Transverse colon (tissue), 4 donors: ENCODE results near the gene ZBTB7C. TPM values are rescaled to one million over a fixed set of nuclear protein-coding genes. Genes with fewer than 3 reads are reported as not detected.

Experiments used
- DNase-seq: peaks from one replicate; pipeline ENCODE4 v3.0.0-alpha.2; 2019
- H3K27ac ChIP-seq, 4 donors: fragments of 200-600 bp; sonication (generic); 2 replicates each; pipeline ENCODE4 v1.5.1; 2016 to 2018; ENCODE audit warnings: inconsistent platforms in 4 of 4
- H3K27me3 ChIP-seq: fragments of 200-600 bp; sonication (generic); 2 replicates; pipeline ENCODE4 v1.5.1; 2017; ENCODE audit warnings: inconsistent platforms
- H3K36me3 ChIP-seq, 4 donors: fragments of 200-600 bp; sonication (generic); 2 replicates each; pipeline ENCODE4 v1.5.1; 2017 to 2019; ENCODE audit warnings: inconsistent platforms in 4 of 4
- H3K4me1 ChIP-seq, 4 donors: fragments of 200-600 bp; sonication (generic); 2 replicates each; pipeline ENCODE4 v1.5.1; 2017 to 2020; ENCODE audit warnings: inconsistent platforms in 4 of 4
- H3K4me3 ChIP-seq, 4 donors: fragments of 200-600 bp; sonication (generic); 1 replicate in 1 of 4; 2 replicates in 3 of 4; pipeline versions ENCODE4 v1.5.1 to v1.6.1; 2017 to 2019; ENCODE audit warnings: inconsistent platforms in 4 of 4
- H3K9me3 ChIP-seq, 2 donors: fragments of 200-600 bp; sonication (generic); 2 replicates each; pipeline ENCODE4 v1.5.1; 2017 to 2019; ENCODE audit warnings: inconsistent platforms in 2 of 2
- CTCF ChIP-seq, 5 experiments: fragments of 200-600 bp in 3 of 5; fragments of 450-650 bp in 2 of 5; sonication (generic) in 3 of 5; IDR thresholded peaks; 1 replicate in 2 of 5; 2 replicates in 3 of 5; pipeline ENCODE4 v1.5.1; 2016 to 2017; ENCODE audit warnings: antibody characterized with exemption in 5 of 5, inconsistent platforms in 3 of 5, mild to moderate bottlenecking in 2 of 5, moderate library complexity in 1 of 5
- EP300 ChIP-seq: sonication (generic); formaldehyde crosslinking; IDR thresholded peaks from one replicate; pipeline ENCODE4 v1.6.1; 2017; ENCODE audit warnings: antibody characterized with exemption, low read depth
- POLR2A ChIP-seq: fragments of 450-650 bp; IDR thresholded peaks from one replicate; pipeline ENCODE4 v1.6.1; 2016; ENCODE audit warnings: antibody characterized with exemption, mild to moderate bottlenecking, moderate library complexity
- POLR2AphosphoS5 ChIP-seq, 3 donors: sonication (generic); formaldehyde crosslinking; IDR thresholded peaks; one replicate each; pipeline ENCODE4 v1.6.1; 2016; ENCODE audit warnings: antibody characterized with exemption in 3 of 3
- WGBS, 2 donors: methylation state at CpG; one replicate each; pipeline ENCODE4 v1.1.5; 2018; ENCODE audit warnings: low coverage in 1 of 2; 5-methylcytosine and 5-hydroxymethylcytosine counted together
- in situ Hi-C, 4 donors: fragments of 200-750 bp; cut with MboI; loops; one replicate each; pipeline versions ENCODE4 v1.15.0 to v1.15.1; 2017; ENCODE audit warnings: low sequenced_read_pairs in 3 of 4, low pct_ligation_motif_present in 1 of 4, low pct_unique_long_range_greater_than_20kb in 1 of 4
- intact Hi-C: fragments of 100-400 bp; cut with DNase I; formaldehyde crosslinking; loops from one replicate; pipeline ENCODE4 v1.15.1; 2023; ENCODE audit warnings: low total_unique reads
- total RNA-seq, 4 donors: library from RNA; depleted of rRNA; stranded (reverse); fragments of >200 nt; gene quantifications; one replicate each; pipeline ENCODE4 v1.1.0, GENCODE V29; 2016

The ZBTB7C gene
- total RNA-seq, 4 donors from 2014 or later, result 38.4 to 81.2 (median 47.5) TPM

GRCh38 chr18:48219037-48219809 lies 190.0 kb downstream of the ZBTB7C start:
- intact Hi-C loops, result no loop called here
- no peaks in the 10 kb centered on the region for H3K9me3 ChIP-seq
- no peak for DNase-seq
- TF ChIP-seq POLR2AphosphoS5 (IDR thresholded peaks at IDR 0.05) (no peak), EP300 (no peak), CTCF (IDR thresholded peaks at IDR 0.05) (no peak), POLR2A (no peak)
- WGBS, 2 donors, result 60 to 92% methylated on average over 1 to 6 of the region's 6 CpGs
- in situ Hi-C loops, result no loop called here
- no peak overlapping the region for H3K4me3 ChIP-seq
- no peaks in the 10 kb centered on the region for H3K36me3 ChIP-seq
- no peaks in the 10 kb centered on the region for H3K27me3 ChIP-seq
- peaks cover 0 to 6% (median 0%) of the 10 kb centered on the region in 4 donors for H3K4me1 ChIP-seq
- H3K27ac ChIP-seq, result no peak overlapping the region

DNA sequence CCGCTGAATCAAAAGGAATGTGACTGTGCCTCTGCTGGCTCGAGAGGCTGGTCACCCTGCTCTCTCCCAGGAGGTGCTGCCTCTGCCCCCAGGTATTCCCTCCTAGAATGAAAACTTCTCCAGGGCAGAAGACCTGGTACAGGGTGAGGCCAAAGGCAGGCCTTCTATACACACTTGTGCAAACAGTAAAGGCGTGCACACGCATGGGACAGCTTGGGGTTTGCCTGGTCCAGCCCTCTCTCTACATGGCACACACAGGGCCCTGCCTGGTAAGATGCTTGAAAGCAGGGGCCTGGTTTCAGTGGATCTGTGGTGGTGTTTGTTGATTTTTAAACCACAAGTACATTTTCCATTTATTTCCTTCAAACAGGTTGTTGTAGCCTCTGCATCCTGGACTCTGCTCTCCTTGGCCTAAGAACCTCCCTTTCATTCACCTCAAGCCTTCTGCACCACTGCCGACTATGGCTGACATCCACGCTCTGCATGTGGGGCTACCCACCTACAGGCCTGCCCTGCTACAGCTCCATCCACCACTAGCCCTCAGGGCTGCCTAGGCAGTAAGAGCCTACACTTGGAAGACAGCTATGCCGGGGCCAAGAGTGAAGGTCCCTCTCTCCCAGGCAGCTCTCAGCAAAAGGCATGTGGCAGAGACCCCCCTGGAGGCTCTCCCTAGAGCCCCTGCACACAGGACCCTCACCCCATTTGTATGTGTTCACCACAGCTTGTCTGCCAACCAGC lies 190.7 kb downstream of the ZBTB7C start:
- DNase-seq, result no peak
- in situ Hi-C loops (no loop called here), intact Hi-C loops (no loop called here)
- H3K36me3 ChIP-seq, result no peaks in the 10 kb centered on the region
- no peaks in the 10 kb centered on the region for H3K9me3 ChIP-seq
- H3K27me3 ChIP-seq, result no peaks in the 10 kb centered on the region
- no peak overlapping the region for H3K27ac ChIP-seq
- peaks cover 0 to 6% (median 0%) of the 10 kb centered on the region in 4 donors for H3K4me1 ChIP-seq
- no peak for TF ChIP-seq CTCF (IDR thresholded peaks at IDR 0.05)
- no peak for TF ChIP-seq EP300
- TF ChIP-seq POLR2AphosphoS5 (IDR thresholded peaks at IDR 0.05), result no peak
- no peak for TF ChIP-seq POLR2A
- no peak overlapping the region for H3K4me3 ChIP-seq
- WGBS, 2 donors, result 80 to 92% methylated on average over 1 to 7 of the region's 7 CpGs

- H3K4me3 ChIP-seq, result no peak overlapping the region
- no peaks in the 10 kb centered on the region for H3K9me3 ChIP-seq
- DNase-seq, result no peak
- intact Hi-C loops (no loop called here), in situ Hi-C loops (no loop called here)
- H3K36me3 ChIP-seq, result no peaks in the 10 kb centered on the region
- 83% methylated on average over 2 to 15 of the region's 15 CpGs for WGBS, 2 donors
- peaks cover 0 to 6% (median 0%) of the 10 kb centered on the region in 4 donors for H3K4me1 ChIP-seq
- no peaks in the 10 kb centered on the region for H3K27me3 ChIP-seq
- TF ChIP-seq CTCF (IDR thresholded peaks at IDR 0.05) (no peak), EP300 (no peak), POLR2AphosphoS5 (IDR thresholded peaks at IDR 0.05) (no peak), POLR2A (no peak)
- H3K27ac ChIP-seq, result no peak overlapping the region
Observed at GRCh38 chr18:48217258-48218250, 191.6 kb downstream of the ZBTB7C start.
